ENCODE measurements around the gene CTNND1. TPM values are rescaled to one million over a fixed set of nuclear protein-coding genes. Genes with fewer than 3 reads are reported as not detected.
A peak's percentile ranks its signal among the peaks of the same experiment; 100 is the strongest.

The CTNND1 gene
- total RNA-seq, 2 donors from 2014 or later: 58.2 to 63.2 TPM

GRCh38 chr11:57793351-57794115, 31.9 kb downstream of the CTNND1 start:
- Histone ChIP-seq H3K4me3 (no peak overlapping the region), H3K27me3 (no peaks in the 10 kb centered on the region), H3K9me3 (no peaks in the 10 kb centered on the region), H3K36me3 (peaks cover 65% of the 10 kb centered on the region), H3K27ac (peak overlapping the region; percentile 36 to 59), H3K4me1 (peaks cover 0 to 60% of the 10 kb centered on the region in 2 donors)
- DNase-seq (ENCODE audit: low spot score): no peak
- no peak for TF ChIP-seq CTCF (IDR thresholded peaks at IDR 0.05)

DNA sequence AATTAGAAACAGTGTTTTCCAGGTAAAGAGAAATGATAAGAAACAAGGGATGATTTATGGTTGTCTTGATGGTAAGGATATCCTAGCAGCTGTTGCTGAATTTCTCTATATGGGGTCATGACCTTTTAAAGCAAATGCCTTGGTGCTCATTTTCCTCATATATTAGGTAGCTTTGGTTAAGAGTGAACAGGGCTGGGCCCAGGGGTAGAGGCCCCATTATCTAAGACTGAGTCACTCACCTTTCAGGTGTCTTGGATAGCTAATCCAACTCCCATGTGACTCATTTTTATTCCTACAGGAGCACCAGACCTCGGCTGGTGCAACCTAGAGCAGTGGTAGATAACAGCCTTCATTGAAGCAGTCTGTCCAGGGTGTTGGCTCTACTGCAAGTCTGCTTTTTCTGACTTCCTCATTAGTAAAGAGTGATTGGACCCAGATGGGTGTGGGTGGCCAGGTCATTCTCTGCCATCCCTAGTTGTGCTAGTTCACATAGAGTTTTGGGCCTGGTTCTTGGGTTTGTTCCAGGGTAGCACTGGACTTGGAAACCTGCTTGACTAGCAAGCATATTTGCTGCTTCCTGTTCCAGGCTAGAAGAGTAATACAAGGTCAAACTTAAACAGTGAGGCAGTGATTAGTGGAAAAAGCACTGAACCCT, 37.4 kb downstream of the CTNND1 start:
- no peak for DNase-seq (ENCODE audit: low spot score)
- no peaks in the 10 kb centered on the region for H3K27me3 ChIP-seq
- H3K4me3 ChIP-seq: no peak overlapping the region
- peaks cover 77% of the 10 kb centered on the region for H3K36me3 ChIP-seq
- H3K4me1 ChIP-seq: peaks cover 0 to 54% of the 10 kb centered on the region in 2 donors
- TF ChIP-seq CTCF (IDR thresholded peaks at IDR 0.05): no peak
- H3K9me3 ChIP-seq: no peaks in the 10 kb centered on the region
- H3K27ac ChIP-seq: peak overlapping the region; percentile 32 to 65

- DNase-seq (ENCODE audit: low spot score): no peak
Measured at GRCh38 chr11:57800444-57801182, 39.0 kb downstream of the CTNND1 start.

DNA sequence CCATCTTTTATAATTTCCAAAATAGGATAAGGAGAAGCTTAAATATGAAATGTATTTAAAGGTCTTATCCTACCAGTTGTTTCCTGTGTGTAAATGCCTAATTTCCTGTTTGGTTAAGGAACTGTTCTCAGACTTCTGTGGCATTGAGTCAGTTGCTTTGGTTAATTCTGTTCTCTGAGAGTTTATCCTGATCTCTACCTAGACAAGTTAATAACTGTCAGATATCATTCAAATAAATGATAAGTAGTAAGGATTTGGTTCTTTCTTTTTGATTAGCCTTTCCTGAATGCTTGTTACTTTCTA, 39.5 kb downstream of the CTNND1 start:
- Histone ChIP-seq H3K27me3 (no peaks in the 10 kb centered on the region), H3K36me3 (peaks cover 77% of the 10 kb centered on the region), H3K27ac (peak overlapping the region; percentile 18 to 65), H3K9me3 (no peaks in the 10 kb centered on the region), H3K4me1 (peaks cover 0 to 51% of the 10 kb centered on the region in 2 donors), H3K4me3 (no peak overlapping the region)
- TF ChIP-seq CTCF (IDR thresholded peaks at IDR 0.05): no peak
- DNase-seq (ENCODE audit: low spot score): no peak

More at GRCh38 chr11:57800444-57801182, 39.0 kb downstream of the CTNND1 start:
- Histone ChIP-seq H3K27me3 (no peaks in the 10 kb centered on the region), H3K4me1 (peaks cover 0 to 49% of the 10 kb centered on the region in 2 donors), H3K4me3 (no peak overlapping the region), H3K9me3 (no peaks in the 10 kb centered on the region), H3K27ac (peak overlapping the region; percentile 18 to 65), H3K36me3 (peaks cover 77% of the 10 kb centered on the region)
- TF ChIP-seq CTCF (IDR thresholded peaks at IDR 0.05): peak; percentile 77 to 91

GRCh38 chr11:57802411-57802810, 40.8 kb downstream of the CTNND1 start:
- Histone ChIP-seq H3K27me3 (no peaks in the 10 kb centered on the region), H3K4me3 (no peak overlapping the region), H3K9me3 (no peaks in the 10 kb centered on the region), H3K36me3 (peaks cover 79% of the 10 kb centered on the region), H3K4me1 (peaks cover 0 to 57% of the 10 kb centered on the region in 2 donors), H3K27ac (peak overlapping the region; percentile 46 to 47)
- DNase-seq (ENCODE audit: low spot score): no peak
- TF ChIP-seq CTCF (IDR thresholded peaks at IDR 0.05): no peak

All from right atrium auricular region (tissue), 2 donors.